ENCODE data around the gene POGK. TPM values are rescaled to one million over a fixed set of nuclear protein-coding genes. Genes with fewer than 3 reads are reported as not detected.

POGK gene
- total RNA-seq, 2 experiments from 2014 or later, result 16.1 to 17.6 TPM

GRCh38 chr1:166869318-166870099 lies 30.2 kb downstream of the POGK start:
- peaks cover 18% of the 10 kb centered on the region for H3K4me1 ChIP-seq (ENCODE audit: insufficient read depth, low read length)
- no peak for TF ChIP-seq CTCF (IDR thresholded peaks at IDR 0.05)
- H3K36me3 ChIP-seq (ENCODE audit: insufficient read depth, low read length), result peaks cover 24% of the 10 kb centered on the region
- intact Hi-C loops (cut with DNase I, micrococcal nuclease), result no loop called here
- no peaks in the 10 kb centered on the region for H3K27me3 ChIP-seq (ENCODE audit: control insufficient read depth in 1 of 2, insufficient read depth in 2 of 2, low read length in 2 of 2)
- ChIA-PET CTCF (interaction anchor here (0.7 to 0.9 kb wide), 2 partner anchors 41 to 494 kb away, joined by 3 read pairs; no protein-coding TSS in a partner anchor), POLR2A (interaction anchor here (0.7 kb wide), 1 partner anchor 12 kb away, joined by 3 read pairs; no protein-coding TSS in a partner anchor)
- no peak for ATAC-seq (ENCODE audit: poor library complexity)
- no peaks in the 10 kb centered on the region for H3K9me3 ChIP-seq (ENCODE audit: control insufficient read depth in 1 of 2, insufficient read depth in 1 of 2, low read length in 2 of 2)
- no peak overlapping the region for H3K4me3 Mint-ChIP-seq
- no peaks in the 10 kb centered on the region for H3K9me3 Mint-ChIP-seq
- H3K27me3 Mint-ChIP-seq, result no peaks in the 10 kb centered on the region
- peaks cover 57% of the 10 kb centered on the region for H3K4me1 Mint-ChIP-seq (ENCODE audit: low read depth)
- H3K27ac ChIP-seq (ENCODE audit: low read depth in 1 of 2, low read length in 2 of 2), result no peak overlapping the region
- peaks cover 49% of the 10 kb centered on the region for H3K36me3 Mint-ChIP-seq (ENCODE audit: low read depth)
- H3K27ac Mint-ChIP-seq, result no peak overlapping the region
- DNase-seq, result no peak
- no peak overlapping the region for H3K4me3 ChIP-seq (ENCODE audit: low read length)

GRCh38 chr1:166870584-166870983 lies 31.3 kb downstream of the POGK start:
- no peaks in the 10 kb centered on the region for H3K9me3 Mint-ChIP-seq
- POLR2A ChIA-PET, result interaction anchor here (1.7 kb wide), 1 partner anchor 32 kb away, joined by 7 read pairs; the partner anchor contains the start of gene POGK
- no peak overlapping the region for H3K4me3 ChIP-seq (ENCODE audit: low read length)
- no peaks in the 10 kb centered on the region for H3K9me3 ChIP-seq (ENCODE audit: control insufficient read depth in 1 of 2, insufficient read depth in 1 of 2, low read length in 2 of 2)
- no peaks in the 10 kb centered on the region for H3K27me3 Mint-ChIP-seq
- no peak for TF ChIP-seq CTCF (IDR thresholded peaks at IDR 0.05)
- peaks cover 68% of the 10 kb centered on the region for H3K4me1 Mint-ChIP-seq (ENCODE audit: low read depth)
- ATAC-seq (ENCODE audit: poor library complexity) (no peak), DNase-seq (no peak)
- no peak overlapping the region for H3K27ac ChIP-seq (ENCODE audit: low read depth in 1 of 2, low read length in 2 of 2)
- H3K36me3 Mint-ChIP-seq (ENCODE audit: low read depth), result peaks cover 41% of the 10 kb centered on the region
- H3K4me1 ChIP-seq (ENCODE audit: insufficient read depth, low read length), result peaks cover 26% of the 10 kb centered on the region
- CTCF ChIA-PET, result no interaction called here
- intact Hi-C loops (cut with DNase I, micrococcal nuclease), result no loop called here
- H3K36me3 ChIP-seq (ENCODE audit: insufficient read depth, low read length), result peaks cover 21% of the 10 kb centered on the region
- H3K27me3 ChIP-seq (ENCODE audit: control insufficient read depth in 1 of 2, insufficient read depth in 2 of 2, low read length in 2 of 2), result no peaks in the 10 kb centered on the region
- H3K27ac Mint-ChIP-seq, result peak overlapping the region; percentile 39
- H3K4me3 Mint-ChIP-seq, result no peak overlapping the region

- no peaks in the 10 kb centered on the region for H3K9me3 Mint-ChIP-seq
- Histone ChIP-seq H3K4me1 (ENCODE audit: insufficient read depth, low read length) (peaks cover 30% of the 10 kb centered on the region), H3K36me3 (ENCODE audit: insufficient read depth, low read length) (no peaks in the 10 kb centered on the region), H3K27ac (ENCODE audit: low read depth in 1 of 2, low read length in 2 of 2) (no peak overlapping the region), H3K9me3 (ENCODE audit: control insufficient read depth in 1 of 2, insufficient read depth in 1 of 2, low read length in 2 of 2) (no peaks in the 10 kb centered on the region), H3K4me3 (ENCODE audit: low read length) (no peak overlapping the region), H3K27me3 (ENCODE audit: control insufficient read depth in 1 of 2, insufficient read depth in 2 of 2, low read length in 2 of 2) (no peaks in the 10 kb centered on the region)
- H3K36me3 Mint-ChIP-seq (ENCODE audit: low read depth), result peaks cover 14% of the 10 kb centered on the region
- POLR2A ChIA-PET, result interaction anchor here (2.2 to 2.9 kb wide), 2 partner anchors 35 to 679 kb away, joined by 5 to 60 read pairs; partner anchors contain the start of genes CREG1 and POGK
- DNase-seq, result no peak
- H3K27me3 Mint-ChIP-seq, result no peaks in the 10 kb centered on the region
- CTCF ChIA-PET, result no interaction called here
- H3K27ac Mint-ChIP-seq, result no peak overlapping the region
- TF ChIP-seq CTCF (IDR thresholded peaks at IDR 0.05), result no peak
- H3K4me1 Mint-ChIP-seq (ENCODE audit: low read depth), result peaks cover 72% of the 10 kb centered on the region
- intact Hi-C loops (cut with DNase I, micrococcal nuclease), result no loop called here
- H3K4me3 Mint-ChIP-seq, result peak overlapping the region; percentile 58
- no peak for ATAC-seq (ENCODE audit: poor library complexity)
Measured at GRCh38 chr1:166874464-166874863, 35.2 kb downstream of the POGK start.

Measured in CD4-positive, alpha-beta T cell (primary cell).